ENCODE results near the gene CCDC38. TPM values are rescaled to one million over a fixed set of nuclear protein-coding genes. Genes with fewer than 3 reads are reported as not detected.

Gene CCDC38
- total RNA-seq, 2 experiments from 2014 or later: 0.11 TPM; not detected in 1

DNA sequence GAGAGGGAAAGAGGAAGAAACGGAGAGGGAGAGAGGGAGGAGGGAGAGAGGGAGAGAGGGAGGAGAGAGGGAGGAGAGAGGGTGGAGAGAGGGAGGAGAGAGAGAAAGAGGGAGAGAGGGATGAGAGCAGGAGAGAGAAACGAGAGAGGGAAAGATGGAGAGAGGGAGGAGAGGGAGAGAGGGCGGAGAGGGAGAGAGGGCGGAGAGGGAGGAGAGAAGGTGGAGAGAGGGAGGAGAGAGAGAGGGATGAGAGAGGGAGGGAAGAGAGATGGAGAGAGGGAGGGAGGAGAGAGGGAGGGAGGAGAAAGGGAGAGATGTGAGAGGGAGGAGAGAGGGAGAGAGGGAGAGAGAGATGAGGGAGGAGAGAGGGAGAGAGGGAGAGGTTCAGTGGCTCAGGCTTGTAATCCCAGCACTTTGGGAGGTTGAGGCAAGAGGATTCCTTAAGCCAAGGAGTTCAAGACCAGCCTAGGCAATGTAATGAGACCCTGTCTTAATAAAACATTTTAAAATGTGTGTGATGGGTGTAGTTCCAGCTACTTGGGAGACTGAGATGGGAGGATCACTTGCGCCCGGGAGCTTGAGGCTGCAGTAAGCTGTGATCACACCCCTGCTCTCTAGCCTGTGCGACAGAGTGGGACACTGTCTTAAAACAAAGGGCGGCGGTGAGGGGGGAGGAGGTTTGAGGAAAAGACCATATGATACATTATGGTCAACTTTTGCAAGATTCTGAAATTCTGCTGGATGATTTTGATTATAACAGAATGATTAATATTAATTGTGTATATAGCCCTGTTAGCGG is 105.0 kb downstream of the CCDC38 start:
- Histone ChIP-seq H3K36me3 (ENCODE audit: insufficient read depth, low read length) (no peaks in the 10 kb centered on the region), H3K27ac (ENCODE audit: low read depth in 1 of 2, low read length in 2 of 2) (no peak overlapping the region), H3K4me1 (ENCODE audit: insufficient read depth, low read length) (peaks cover 6% of the 10 kb centered on the region), H3K27me3 (ENCODE audit: control insufficient read depth in 1 of 2, insufficient read depth in 2 of 2, low read length in 2 of 2) (no peaks in the 10 kb centered on the region), H3K4me3 (ENCODE audit: low read length) (no peak overlapping the region), H3K9me3 (ENCODE audit: control insufficient read depth in 1 of 2, insufficient read depth in 1 of 2, low read length in 2 of 2) (no peaks in the 10 kb centered on the region)
- Mint-ChIP-seq H3K4me1 (ENCODE audit: low read depth) (peaks cover 6% of the 10 kb centered on the region), H3K9me3 (no peaks in the 10 kb centered on the region), H3K4me3 (no peak overlapping the region), H3K27ac (no peak overlapping the region), H3K36me3 (ENCODE audit: low read depth) (no peaks in the 10 kb centered on the region), H3K27me3 (peaks cover 30% of the 10 kb centered on the region)
- POLR2A ChIA-PET: no interaction called here
- intact Hi-C loops (cut with DNase I, micrococcal nuclease): no loop called here
- CTCF ChIA-PET: no interaction called here
- no peak for ATAC-seq (ENCODE audit: poor library complexity)
- no peak for DNase-seq
- TF ChIP-seq, protein P1, sequence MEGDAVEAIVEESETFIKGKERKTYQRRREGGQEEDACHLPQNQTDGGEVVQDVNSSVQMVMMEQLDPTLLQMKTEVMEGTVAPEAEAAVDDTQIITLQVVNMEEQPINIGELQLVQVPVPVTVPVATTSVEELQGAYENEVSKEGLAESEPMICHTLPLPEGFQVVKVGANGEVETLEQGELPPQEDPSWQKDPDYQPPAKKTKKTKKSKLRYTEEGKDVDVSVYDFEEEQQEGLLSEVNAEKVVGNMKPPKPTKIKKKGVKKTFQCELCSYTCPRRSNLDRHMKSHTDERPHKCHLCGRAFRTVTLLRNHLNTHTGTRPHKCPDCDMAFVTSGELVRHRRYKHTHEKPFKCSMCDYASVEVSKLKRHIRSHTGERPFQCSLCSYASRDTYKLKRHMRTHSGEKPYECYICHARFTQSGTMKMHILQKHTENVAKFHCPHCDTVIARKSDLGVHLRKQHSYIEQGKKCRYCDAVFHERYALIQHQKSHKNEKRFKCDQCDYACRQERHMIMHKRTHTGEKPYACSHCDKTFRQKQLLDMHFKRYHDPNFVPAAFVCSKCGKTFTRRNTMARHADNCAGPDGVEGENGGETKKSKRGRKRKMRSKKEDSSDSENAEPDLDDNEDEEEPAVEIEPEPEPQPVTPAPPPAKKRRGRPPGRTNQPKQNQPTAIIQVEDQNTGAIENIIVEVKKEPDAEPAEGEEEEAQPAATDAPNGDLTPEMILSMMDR (IDR thresholded peaks at IDR 0.05): no peak

GRCh38 chr12:95836630-95837239 is 105.7 kb downstream of the CCDC38 start:
- H3K27ac ChIP-seq (ENCODE audit: low read depth in 1 of 2, low read length in 2 of 2): no peak overlapping the region
- intact Hi-C loops (cut with DNase I, micrococcal nuclease): no loop called here
- TF ChIP-seq, protein P1 (IDR thresholded peaks at IDR 0.05): no peak

GRCh38 chr12:95836185-95836609 is 106.2 kb downstream of the CCDC38 start:
- TF ChIP-seq, protein P1 (IDR thresholded peaks at IDR 0.05): no peak
- Histone ChIP-seq H3K9me3 (ENCODE audit: control insufficient read depth in 1 of 2, insufficient read depth in 1 of 2, low read length in 2 of 2) (no peaks in the 10 kb centered on the region), H3K36me3 (ENCODE audit: insufficient read depth, low read length) (no peaks in the 10 kb centered on the region), H3K27me3 (ENCODE audit: control insufficient read depth in 1 of 2, insufficient read depth in 2 of 2, low read length in 2 of 2) (no peaks in the 10 kb centered on the region), H3K4me1 (ENCODE audit: insufficient read depth, low read length) (peaks cover 6% of the 10 kb centered on the region), H3K27ac (ENCODE audit: low read depth in 1 of 2, low read length in 2 of 2) (no peak overlapping the region), H3K4me3 (ENCODE audit: low read length) (no peak overlapping the region)
- Mint-ChIP-seq H3K27me3 (peaks cover 38% of the 10 kb centered on the region), H3K4me3 (no peak overlapping the region), H3K4me1 (ENCODE audit: low read depth) (peaks cover 6% of the 10 kb centered on the region), H3K27ac (no peak overlapping the region), H3K9me3 (no peaks in the 10 kb centered on the region), H3K36me3 (ENCODE audit: low read depth) (no peaks in the 10 kb centered on the region)
- ChIA-PET CTCF (no interaction called here), POLR2A (no interaction called here)
- intact Hi-C loops (cut with DNase I, micrococcal nuclease): no loop called here
- ATAC-seq (ENCODE audit: poor library complexity) (no peak), DNase-seq (no peak)

More at GRCh38 chr12:95836630-95837239, 105.7 kb downstream of the CCDC38 start:
- CTCF ChIA-PET: no interaction called here
- Mint-ChIP-seq H3K4me1 (ENCODE audit: low read depth) (peaks cover 6% of the 10 kb centered on the region), H3K27ac (no peak overlapping the region), H3K4me3 (no peak overlapping the region), H3K27me3 (peaks cover 35% of the 10 kb centered on the region), H3K9me3 (no peaks in the 10 kb centered on the region), H3K36me3 (ENCODE audit: low read depth) (no peaks in the 10 kb centered on the region)
- POLR2A ChIA-PET: no interaction called here
- H3K9me3 ChIP-seq (ENCODE audit: control insufficient read depth in 1 of 2, insufficient read depth in 1 of 2, low read length in 2 of 2): no peaks in the 10 kb centered on the region
- H3K4me1 ChIP-seq (ENCODE audit: insufficient read depth, low read length): peaks cover 6% of the 10 kb centered on the region
- no peak overlapping the region for H3K4me3 ChIP-seq (ENCODE audit: low read length)
- ATAC-seq (ENCODE audit: poor library complexity) (no peak), DNase-seq (no peak)
- no peaks in the 10 kb centered on the region for H3K36me3 ChIP-seq (ENCODE audit: insufficient read depth, low read length)
- H3K27me3 ChIP-seq (ENCODE audit: control insufficient read depth in 1 of 2, insufficient read depth in 2 of 2, low read length in 2 of 2): no peaks in the 10 kb centered on the region

Data from CD4-positive, alpha-beta T cell (primary cell).